Measurements from ENCODE around the gene GATAD2B. TPM values are rescaled to one million over a fixed set of nuclear protein-coding genes. Genes with fewer than 3 reads are reported as not detected.
"Not testable (repeated sequence)": the region's sequence is repeated elsewhere in the genome, so short reads cannot be mapped to it uniquely, and the experiment has no call there.

Gene GATAD2B
- polyA plus RNA-seq, 3 donors: 2.6 to 5.6 (median 4.4) TPM

GRCh38 chr1:153778051-153778823, 144.5 kb downstream of the GATAD2B start:
- 86 to 90% (median 88%) methylated on average over 22 of the region's 22 CpGs for WGBS, 3 donors

GRCh38 chr1:153777648-153778047, 145.1 kb downstream of the GATAD2B start:
- H3K27ac ChIP-seq (ENCODE audit: low read depth, low read length): no peak overlapping the region
- WGBS, 3 donors: 24 to 57% (median 50%) methylated on average over 7 of the region's 7 CpGs

More at GRCh38 chr1:153778051-153778823, 144.5 kb downstream of the GATAD2B start:
- H3K27ac ChIP-seq (ENCODE audit: low read depth, low read length): no peak overlapping the region

DNA sequence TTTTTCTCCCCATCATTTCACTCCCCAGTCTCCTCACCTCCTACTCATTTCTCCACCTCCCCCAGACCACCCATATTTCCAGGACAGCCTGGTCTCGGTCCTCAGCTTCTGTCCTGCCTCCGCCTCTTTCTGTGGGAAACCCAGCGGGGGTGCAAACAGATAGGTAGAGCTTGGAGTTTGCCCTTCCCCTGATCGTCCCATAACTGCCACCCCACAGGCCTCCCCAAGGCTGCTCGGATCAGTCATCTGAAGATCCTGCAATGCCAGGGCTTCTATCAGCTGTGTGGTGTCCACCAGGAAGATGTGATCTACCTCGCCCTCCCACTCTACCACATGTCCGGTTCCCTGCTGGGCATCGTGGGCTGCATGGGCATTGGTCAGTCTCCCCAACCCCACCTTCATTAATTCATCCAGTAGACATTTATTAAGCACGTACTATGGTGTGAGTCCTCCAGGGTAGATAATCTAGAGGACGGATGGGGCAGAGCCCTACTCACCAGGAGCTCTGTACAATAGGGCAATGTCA, 145.9 kb downstream of the GATAD2B start:
- 83 to 86% (median 83%) methylated on average over 10 of the region's 10 CpGs for WGBS, 3 donors
- no peak overlapping the region for H3K27ac ChIP-seq (ENCODE audit: low read depth, low read length)

DNA sequence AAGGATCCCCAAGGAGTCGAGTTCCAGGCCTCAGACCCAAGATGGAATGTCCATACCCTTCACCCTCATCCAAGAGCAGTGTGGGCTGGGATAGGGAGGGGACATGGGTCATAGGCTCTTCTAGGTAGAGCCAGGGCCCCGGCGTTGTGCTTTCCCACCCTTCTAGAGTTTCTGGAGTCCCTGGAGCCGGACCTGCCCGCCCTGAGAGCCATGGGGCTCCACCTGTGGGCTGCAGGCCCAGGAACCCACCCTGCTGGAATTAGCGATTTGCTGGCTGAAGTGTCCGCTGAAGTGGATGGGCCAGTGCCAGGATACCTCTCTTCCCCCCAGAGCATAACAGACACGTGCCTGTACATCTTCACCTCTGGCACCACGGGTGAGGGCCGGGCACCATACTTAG, 146.4 kb downstream of the GATAD2B start:
- no peak overlapping the region for H3K27ac ChIP-seq (ENCODE audit: low read depth, low read length)
- WGBS, 3 donors: 50 to 59% (median 56%) methylated on average over 10 of the region's 10 CpGs

DNA sequence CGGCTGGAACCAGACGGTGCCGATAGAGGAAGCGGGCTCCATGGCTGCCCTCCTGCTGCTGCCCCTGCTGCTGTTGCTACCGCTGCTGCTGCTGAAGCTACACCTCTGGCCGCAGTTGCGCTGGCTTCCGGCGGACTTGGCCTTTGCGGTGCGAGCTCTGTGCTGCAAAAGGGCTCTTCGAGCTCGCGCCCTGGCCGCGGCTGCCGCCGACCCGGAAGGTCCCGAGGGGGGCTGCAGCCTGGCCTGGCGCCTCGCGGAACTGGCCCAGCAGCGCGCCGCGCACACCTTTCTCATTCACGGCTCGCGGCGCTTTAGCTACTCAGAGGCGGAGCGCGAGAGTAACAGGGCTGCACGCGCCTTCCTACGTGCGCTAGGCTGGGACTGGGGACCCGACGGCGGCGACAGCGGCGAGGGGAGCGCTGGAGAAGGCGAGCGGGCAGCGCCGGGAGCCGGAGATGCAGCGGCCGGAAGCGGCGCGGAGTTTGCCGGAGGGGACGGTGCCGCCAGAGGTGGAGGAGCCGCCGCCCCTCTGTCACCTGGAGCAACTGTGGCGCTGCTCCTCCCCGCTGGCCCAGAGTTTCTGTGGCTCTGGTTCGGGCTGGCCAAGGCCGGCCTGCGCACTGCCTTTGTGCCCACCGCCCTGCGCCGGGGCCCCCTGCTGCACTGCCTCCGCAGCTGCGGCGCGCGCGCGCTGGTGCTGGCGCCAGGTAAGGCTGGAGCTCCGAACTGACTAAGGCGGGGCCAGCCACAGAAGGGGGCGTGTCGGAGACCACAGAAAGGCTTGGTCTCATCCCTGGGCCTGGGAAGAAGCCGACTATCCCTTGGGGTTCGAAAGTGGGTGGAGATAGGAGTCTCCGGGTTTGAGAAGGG, 147.1 kb downstream of the GATAD2B start:
- H3K27ac ChIP-seq (ENCODE audit: low read depth, low read length): no peak overlapping the region
- 0% methylated on average over 75 to 83 of the region's 83 CpGs for WGBS, 3 donors

- H3K27ac ChIP-seq (ENCODE audit: low read depth, low read length): peak within 1 kb of the TSS; percentile 56
- WGBS, 3 donors: 3 to 5% (median 4%) methylated on average over 31 to 35 of the region's 35 CpGs
Observed at GRCh38 chr1:153774780-153775457, 147.9 kb downstream of the GATAD2B start, which contains the start of gene SLC27A3. Gene SLC27A3 (plus strand): TSS chr1:153775407. CDS start chr1:153775498, 91 bp downstream.

DNA sequence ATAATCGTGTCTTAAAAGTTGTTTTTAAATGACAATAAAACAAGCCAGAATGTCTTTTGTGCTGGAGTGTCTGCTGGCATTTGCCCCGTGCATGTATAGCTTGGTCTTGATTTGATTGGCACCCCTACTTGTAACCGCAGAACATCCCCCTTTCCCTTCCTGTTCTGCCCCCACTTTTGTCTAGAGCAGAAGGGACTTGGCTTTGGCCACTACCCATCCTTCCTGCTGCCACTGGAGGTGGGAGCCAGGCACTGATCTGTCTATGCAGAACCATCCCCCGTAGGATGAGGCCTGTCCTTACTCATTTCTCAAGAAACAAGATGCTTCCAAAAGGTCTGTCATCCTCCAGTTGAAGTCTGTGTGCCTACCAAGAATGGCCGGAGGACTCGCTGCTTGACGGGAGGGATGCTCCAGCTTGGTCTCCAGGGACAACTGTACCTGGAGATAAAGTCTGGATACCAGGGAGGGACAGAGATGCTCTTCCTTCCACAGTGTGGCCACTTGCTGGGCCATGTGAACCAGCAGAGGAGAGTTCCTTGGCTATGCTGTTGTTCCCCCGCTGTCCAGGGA, 148.7 kb downstream of the GATAD2B start:
- WGBS, 3 donors: 38 to 78% (median 49%) methylated on average over 8 of the region's 8 CpGs

GRCh38 chr1:153773096-153773921, 149.5 kb downstream of the GATAD2B start:
- 30 to 77% (median 31%) methylated on average over 12 of the region's 12 CpGs for WGBS, 3 donors
- H3K27ac ChIP-seq (ENCODE audit: low read depth, low read length): no peak overlapping the region

More for the DNA sequence above, 148.7 kb downstream of the GATAD2B start:
- H3K27ac ChIP-seq (ENCODE audit: low read depth, low read length): no peak overlapping the region

DNA sequence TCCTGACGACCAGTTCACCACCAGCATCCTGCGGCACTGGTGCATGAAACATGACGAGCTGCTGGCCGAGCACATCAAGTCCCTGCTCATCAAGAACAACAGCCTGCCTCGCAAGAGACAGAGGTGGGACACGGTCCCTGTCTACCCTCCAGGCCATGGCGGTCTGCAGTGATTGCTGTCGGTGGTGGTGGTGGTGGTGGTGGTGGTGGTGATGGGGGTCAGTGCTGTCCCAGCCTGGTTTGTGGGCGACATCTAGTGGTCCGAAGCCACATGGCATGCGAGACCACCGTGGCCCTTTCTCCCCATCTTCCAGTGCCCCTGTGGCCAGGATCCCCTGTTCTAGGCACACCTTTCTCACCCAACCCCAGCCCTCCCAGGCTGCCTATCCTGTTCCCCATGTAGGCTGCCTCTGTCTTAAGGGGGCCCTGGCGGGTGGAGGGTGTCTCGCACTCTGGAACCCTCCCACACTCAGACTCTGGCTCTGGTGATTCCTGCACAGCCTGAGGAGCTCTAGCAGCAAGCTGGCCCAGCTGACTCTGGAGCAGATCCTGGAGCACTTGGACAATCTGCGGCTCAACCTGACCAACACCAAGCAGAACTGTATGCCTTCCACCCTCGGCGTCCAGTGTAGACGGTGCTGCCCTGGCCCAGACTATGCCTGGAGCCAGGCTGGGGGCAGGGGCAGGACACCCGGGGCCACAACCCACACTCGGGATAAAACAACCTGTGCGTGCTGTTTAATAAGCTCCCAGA, 150.8 kb downstream of the GATAD2B start:
- H3K27ac ChIP-seq (ENCODE audit: low read depth, low read length): no peak overlapping the region
- WGBS, 3 donors: 63 to 80% (median 68%) methylated on average over 20 to 21 of the region's 21 CpGs

- H3K27ac ChIP-seq (ENCODE audit: low read depth, low read length): no peak overlapping the region
- 68 to 97% (median 85%) methylated on average over 2 of the region's 2 CpGs for WGBS, 3 donors
Observed at GRCh38 chr1:153771261-153771660, 151.5 kb downstream of the GATAD2B start.

GRCh38 chr1:153770797-153771196, 152.0 kb downstream of the GATAD2B start:
- 50 to 58% (median 57%) methylated on average over 11 of the region's 11 CpGs for WGBS, 3 donors
- no peak overlapping the region for H3K27ac ChIP-seq (ENCODE audit: low read depth, low read length)

DNA sequence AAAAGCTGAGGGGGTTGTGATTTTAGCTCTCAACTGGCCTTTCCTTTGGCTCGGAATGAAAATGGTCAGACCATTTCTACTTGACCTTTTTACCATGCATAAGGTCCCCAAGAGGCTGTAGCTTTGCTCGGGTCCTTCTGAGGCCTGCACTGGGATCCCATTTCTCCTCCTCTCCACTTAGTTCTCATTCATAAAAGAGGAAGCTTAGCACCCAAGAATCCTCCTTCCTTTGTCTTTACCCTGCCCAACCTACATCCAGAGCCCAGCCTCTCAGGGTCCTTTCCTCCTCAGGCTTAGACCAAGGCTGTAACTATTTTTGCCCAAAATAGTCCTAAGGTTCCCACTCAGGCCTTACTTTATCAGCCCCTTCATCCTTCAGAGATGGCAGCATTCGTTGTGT, 153.6 kb downstream of the GATAD2B start:
- H3K27ac ChIP-seq (ENCODE audit: low read depth, low read length): no peak overlapping the region
- WGBS, 3 donors: 74 to 79% (median 75%) methylated on average over 3 of the region's 3 CpGs

- H3K27ac ChIP-seq (ENCODE audit: low read depth, low read length): no peak overlapping the region
- 60 to 86% (median 83%) methylated on average over 3 to 4 of the region's 4 CpGs for WGBS, 3 donors
Observed at GRCh38 chr1:153768316-153769181, 154.2 kb downstream of the GATAD2B start.

DNA sequence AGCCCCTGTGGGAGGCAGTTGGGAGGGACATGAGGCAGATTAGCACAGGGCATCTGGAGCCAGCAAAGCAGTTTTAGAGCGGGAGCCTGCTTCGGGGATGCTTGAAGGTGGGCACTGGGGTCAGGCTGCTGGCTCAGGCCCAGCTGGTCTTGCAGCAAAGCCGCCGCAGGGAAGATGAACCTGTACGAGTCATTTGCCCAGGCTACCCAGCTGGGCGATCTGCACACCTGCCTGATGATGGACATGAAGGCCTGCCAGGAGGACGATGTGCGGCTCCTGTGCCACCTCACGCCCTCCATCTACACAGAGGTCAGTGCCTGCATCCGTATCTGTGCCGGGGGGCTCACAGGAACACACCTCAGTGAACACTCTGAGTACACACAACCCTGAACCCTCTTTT, 155.3 kb downstream of the GATAD2B start:
- H3K27ac ChIP-seq (ENCODE audit: low read depth, low read length): no peak overlapping the region
- WGBS, 3 donors: 90 to 94% (median 94%) methylated on average over 10 to 11 of the region's 11 CpGs

DNA sequence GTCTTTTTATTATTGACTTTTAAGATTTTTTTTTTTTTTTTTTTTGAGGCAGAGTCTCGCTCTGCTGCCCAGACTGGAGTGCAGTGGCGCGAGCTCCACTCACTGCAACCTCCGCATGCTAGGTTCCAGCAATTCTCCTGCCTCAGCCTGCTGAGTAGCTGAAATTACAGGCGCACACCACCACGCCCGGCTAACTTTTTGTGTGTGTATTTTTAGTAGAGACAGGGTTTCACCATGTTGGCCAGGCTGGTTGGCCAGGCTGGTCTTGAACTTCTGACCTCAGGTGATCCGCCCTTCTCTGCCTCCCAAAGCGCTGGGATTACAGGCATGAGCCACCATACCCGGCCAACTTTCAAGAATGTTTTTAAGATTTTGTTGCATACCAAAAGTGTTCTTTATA, 156.1 kb downstream of the GATAD2B start:
- WGBS, 3 donors: 94 to 96% (median 96%) methylated on average over 9 to 10 of the region's 10 CpGs
- H3K27ac ChIP-seq (ENCODE audit: low read depth, low read length): not testable (repeated sequence)

DNA sequence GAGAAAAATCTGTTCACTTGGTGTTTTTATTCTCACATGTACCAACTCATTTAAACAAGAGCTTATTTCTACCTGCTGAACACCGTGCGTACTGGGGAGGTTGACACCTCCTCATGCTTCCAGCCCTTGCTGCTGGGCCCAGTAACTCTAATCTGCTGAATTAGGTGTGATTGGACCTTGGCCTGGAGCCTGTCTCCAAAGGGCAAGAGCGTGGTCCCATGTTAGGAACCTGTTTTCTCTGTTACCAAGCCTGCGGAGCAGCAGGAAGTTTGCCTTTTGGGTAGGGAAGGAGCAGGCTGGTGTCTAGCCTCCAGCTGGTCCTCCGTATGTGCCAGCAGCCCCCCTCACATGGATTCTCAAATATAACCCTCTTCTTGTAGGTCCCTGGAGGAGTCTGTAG, 158.5 kb downstream of the GATAD2B start:
- 73 to 88% (median 87%) methylated on average over 5 of the region's 5 CpGs for WGBS, 3 donors
- no peak overlapping the region for H3K27ac ChIP-seq (ENCODE audit: low read depth, low read length)

All from adipose tissue (tissue), 3 donors.